GM23338 (cell line): ENCODE data around the gene ERCC5. TPM values are rescaled to one million over a fixed set of nuclear protein-coding genes. Genes with fewer than 3 reads are reported as not detected.

Experiments
- ATAC-seq: fragments of 200-7000 bp; cut with Tn5 transposase; 3 replicates; pipeline ENCODE4 v1.9.1; 2020
- DNase-seq: peaks from one replicate; pipeline ENCODE4 v3.0.0-alpha.2; 2015; ENCODE audit warnings: low spot score
- H2AFZ ChIP-seq: fragments of 200-600 bp; sonication (generic); 2 replicates; pipeline ENCODE4 v1.8.0; 2016; ENCODE audit warnings: antibody characterized with exemption, mild to moderate bottlenecking, moderate library complexity
- H3F3A ChIP-seq: fragments of 200-600 bp; sonication (generic); replicated peaks from 2 replicates; pipeline ENCODE4 v1.8.0; 2017; ENCODE audit warnings: antibody characterized with exemption, mixed run types, low read depth
- H3K27ac ChIP-seq: fragments of 200-600 bp; sonication (generic); 2 replicates; pipeline ENCODE4 v1.6.1; 2016; ENCODE audit warnings: low read depth
- H3K27me3 ChIP-seq: fragments of 200-600 bp; sonication (generic); 2 replicates; pipeline ENCODE4 v1.8.0; 2016; ENCODE audit warnings: mild to moderate bottlenecking, mixed run types, moderate library complexity; ENCODE audit not compliant: insufficient read depth
- H3K36me3 ChIP-seq: fragments of 200-600 bp; sonication (generic); 2 replicates; pipeline ENCODE4 v1.8.0; 2016; ENCODE audit warnings: mild to moderate bottlenecking; ENCODE audit not compliant: insufficient read depth
- H3K4me1 ChIP-seq: fragments of 200-600 bp; sonication (generic); 2 replicates; pipeline ENCODE4 v1.8.0; 2016; ENCODE audit warnings: mild to moderate bottlenecking, moderate library complexity; ENCODE audit not compliant: insufficient read depth
- H3K4me2 ChIP-seq: fragments of 200-600 bp; sonication (generic); 2 replicates; pipeline ENCODE4 v1.7.1; 2017; ENCODE audit warnings: mixed run types
- H3K4me3 ChIP-seq: fragments of 200-600 bp; sonication (generic); 2 replicates; pipeline ENCODE4 v1.6.1; 2016; ENCODE audit warnings: mixed run types
- H3K79me2 ChIP-seq: fragments of 200-600 bp; sonication (generic); replicated peaks from 2 replicates; pipeline ENCODE4 v1.8.0; 2017; ENCODE audit warnings: mild to moderate bottlenecking; ENCODE audit not compliant: insufficient read depth
- H3K9me2 ChIP-seq: fragments of 200-600 bp; sonication (generic); 2 replicates; pipeline ENCODE4 v1.8.0; 2017; ENCODE audit not compliant: insufficient read depth
- H4K20me1 ChIP-seq: fragments of 200-600 bp; sonication (generic); replicated peaks from 2 replicates; pipeline ENCODE4 v1.8.0; 2017; ENCODE audit warnings: mild to moderate bottlenecking; ENCODE audit not compliant: insufficient read depth
- H3K27ac Mint-ChIP-seq: 2 replicates; pipeline ENCODE4 v1.8.0; 2020; ENCODE audit warnings: inconsistent platforms, mild to moderate bottlenecking, moderate library complexity, mixed read lengths
- H3K27me3 Mint-ChIP-seq: 3 replicates; pipeline ENCODE4 v1.8.0; 2022; ENCODE audit warnings: low read depth, mild to moderate bottlenecking, moderate library complexity, mixed read lengths, inconsistent platforms; ENCODE audit not compliant: insufficient read depth, poor library complexity
- H3K36me3 Mint-ChIP-seq: 3 replicates; pipeline ENCODE4 v1.8.0; 2021; ENCODE audit warnings: low read depth, mild to moderate bottlenecking, inconsistent platforms, moderate library complexity, mixed read lengths
- H3K4me1 Mint-ChIP-seq: 3 replicates; pipeline ENCODE4 v1.8.0; 2020; ENCODE audit warnings: mild to moderate bottlenecking, inconsistent platforms, mixed read lengths
- H3K4me3 Mint-ChIP-seq: 3 replicates; pipeline ENCODE4 v1.8.0; 2021; ENCODE audit warnings: moderate library complexity, mild to moderate bottlenecking, inconsistent platforms, mixed read lengths
- H3K9me3 Mint-ChIP-seq: 3 replicates; pipeline ENCODE4 v1.8.0; 2020; ENCODE audit warnings: moderate library complexity, mild to moderate bottlenecking, inconsistent platforms, mixed read lengths
- CREB1 ChIP-seq: fragments of 250-450 bp; sonication (Bioruptor Pico); IDR thresholded peaks from 2 replicates; pipeline ENCODE4 v1.5.0; 2020; ENCODE audit warnings: low read depth, mild to moderate bottlenecking, moderate library complexity
- CTCF ChIP-seq, 2 experiments: fragments of 200-600 bp in 1 of 2; sonication (generic) in 1 of 2; conservative IDR thresholded peaks; 2 replicates each; pipeline versions ENCODE4 v1.5.1 to v1.6.1; 2016 to 2017; ENCODE audit warnings: antibody characterized with exemption in 2 of 2, low read depth in 2 of 2, mild to moderate bottlenecking in 2 of 2, moderate library complexity in 1 of 2
- EZH2 ChIP-seq: fragments of 200-600 bp; sonication (generic); IDR thresholded peaks from one replicate; pipeline ENCODE4 v1.8.0; 2017; ENCODE audit warnings: antibody characterized with exemption, mild to moderate bottlenecking, low read depth; ENCODE audit not compliant: unreplicated experiment
- EZH2phosphoT487 ChIP-seq: fragments of 200-600 bp; sonication (generic); IDR thresholded peaks from one replicate; pipeline ENCODE4 v1.8.1; 2018; ENCODE audit warnings: antibody characterized with exemption; ENCODE audit not compliant: unreplicated experiment
- JUNB ChIP-seq: IDR thresholded peaks from one replicate; pipeline ENCODE4 v1.6.1; 2016; ENCODE audit warnings: antibody characterized with exemption; ENCODE audit not compliant: unreplicated experiment
- NANOG ChIP-seq: IDR thresholded peaks from 2 replicates; pipeline ENCODE4 v1.6.1; 2016; ENCODE audit warnings: antibody characterized with exemption, borderline replicate concordance
- POLR2AphosphoS5 ChIP-seq: IDR thresholded peaks from 2 replicates; pipeline ENCODE4 v1.6.1; 2016; ENCODE audit warnings: antibody characterized with exemption, low read depth
- STAT1 ChIP-seq: IDR thresholded peaks from one replicate; pipeline ENCODE4 v1.6.1; 2016; ENCODE audit warnings: antibody characterized with exemption; ENCODE audit not compliant: unreplicated experiment
- ZNF114 ChIP-seq: fragments of 250-450 bp; sonication (Bioruptor Pico); IDR thresholded peaks from 2 replicates; pipeline ENCODE4 v1.5.0; 2020; ENCODE audit warnings: mild to moderate bottlenecking, moderate library complexity
- ZNF331 ChIP-seq: fragments of 250-450 bp; sonication (Bioruptor Pico); IDR thresholded peaks from 2 replicates; pipeline ENCODE4 v1.5.0; 2020; ENCODE audit warnings: low read depth, mild to moderate bottlenecking, moderate library complexity
- polyA plus RNA-seq: library from polyadenylated mRNA; unstranded; fragments of >200 nt; fragmentation: Nextera tagmentation; extraction: Ambion mirVana; gene quantifications from 2 replicates; pipeline ENCODE4 v1.2.1, GENCODE V29; 2016
- total RNA-seq: library from RNA; depleted of rRNA; stranded (reverse); fragments of >200 nt; shearing (Covaris generic); gene quantifications from 2 replicates; pipeline ENCODE4 v1.2.3, GENCODE V29; 2014
- TF ChIP-seq, protein P1 (sequence below): IDR thresholded peaks from one replicate; pipeline ENCODE4 v1.6.1; 2018; ENCODE audit warnings: antibody characterized with exemption; ENCODE audit not compliant: unreplicated experiment
- TF ChIP-seq, protein P2 (sequence below): fragments of 250-450 bp; sonication (Bioruptor Pico); IDR thresholded peaks from 2 replicates; pipeline ENCODE4 v1.5.0; 2020; ENCODE audit warnings: mild to moderate bottlenecking, moderate library complexity

ERCC5 gene
- total and polyA plus RNA-seq, 2 experiments from 2014 or later: 25.4 to 26.2 TPM

DNA sequence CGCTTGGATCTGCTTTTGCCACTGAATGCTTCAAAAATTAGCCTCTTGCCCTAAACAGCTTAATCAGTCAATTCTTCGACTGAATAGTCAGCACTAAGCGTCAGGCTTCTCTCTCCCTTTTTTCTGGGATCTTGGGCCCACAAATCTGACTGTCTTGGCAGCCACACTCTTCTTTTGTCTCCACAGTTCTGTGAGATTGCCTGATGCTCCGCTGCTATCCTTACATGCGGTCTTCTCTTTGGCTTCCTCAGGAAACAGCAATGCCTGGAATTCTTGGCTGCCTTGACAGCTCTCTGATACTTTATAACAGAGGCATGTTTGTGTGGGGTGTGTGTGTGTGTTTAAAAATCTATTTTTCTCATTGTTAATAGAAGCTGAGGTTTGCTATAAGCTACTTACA, 32.6 kb downstream of the ERCC5 start (continued):
- TF ChIP-seq NANOG (no peak), CTCF (conservative IDR thresholded peaks at IDR 0.05; ENCODE audit: low read depth in 2 of 2) (no peak), CREB1 (no peak), EZH2 (no peak), ZNF331 (no peak), EZH2phosphoT487 (no peak), STAT1 (no peak)
- TF ChIP-seq, protein P1, sequence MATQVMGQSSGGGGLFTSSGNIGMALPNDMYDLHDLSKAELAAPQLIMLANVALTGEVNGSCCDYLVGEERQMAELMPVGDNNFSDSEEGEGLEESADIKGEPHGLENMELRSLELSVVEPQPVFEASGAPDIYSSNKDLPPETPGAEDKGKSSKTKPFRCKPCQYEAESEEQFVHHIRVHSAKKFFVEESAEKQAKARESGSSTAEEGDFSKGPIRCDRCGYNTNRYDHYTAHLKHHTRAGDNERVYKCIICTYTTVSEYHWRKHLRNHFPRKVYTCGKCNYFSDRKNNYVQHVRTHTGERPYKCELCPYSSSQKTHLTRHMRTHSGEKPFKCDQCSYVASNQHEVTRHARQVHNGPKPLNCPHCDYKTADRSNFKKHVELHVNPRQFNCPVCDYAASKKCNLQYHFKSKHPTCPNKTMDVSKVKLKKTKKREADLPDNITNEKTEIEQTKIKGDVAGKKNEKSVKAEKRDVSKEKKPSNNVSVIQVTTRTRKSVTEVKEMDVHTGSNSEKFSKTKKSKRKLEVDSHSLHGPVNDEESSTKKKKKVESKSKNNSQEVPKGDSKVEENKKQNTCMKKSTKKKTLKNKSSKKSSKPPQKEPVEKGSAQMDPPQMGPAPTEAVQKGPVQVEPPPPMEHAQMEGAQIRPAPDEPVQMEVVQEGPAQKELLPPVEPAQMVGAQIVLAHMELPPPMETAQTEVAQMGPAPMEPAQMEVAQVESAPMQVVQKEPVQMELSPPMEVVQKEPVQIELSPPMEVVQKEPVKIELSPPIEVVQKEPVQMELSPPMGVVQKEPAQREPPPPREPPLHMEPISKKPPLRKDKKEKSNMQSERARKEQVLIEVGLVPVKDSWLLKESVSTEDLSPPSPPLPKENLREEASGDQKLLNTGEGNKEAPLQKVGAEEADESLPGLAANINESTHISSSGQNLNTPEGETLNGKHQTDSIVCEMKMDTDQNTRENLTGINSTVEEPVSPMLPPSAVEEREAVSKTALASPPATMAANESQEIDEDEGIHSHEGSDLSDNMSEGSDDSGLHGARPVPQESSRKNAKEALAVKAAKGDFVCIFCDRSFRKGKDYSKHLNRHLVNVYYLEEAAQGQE: no peak

DNA sequence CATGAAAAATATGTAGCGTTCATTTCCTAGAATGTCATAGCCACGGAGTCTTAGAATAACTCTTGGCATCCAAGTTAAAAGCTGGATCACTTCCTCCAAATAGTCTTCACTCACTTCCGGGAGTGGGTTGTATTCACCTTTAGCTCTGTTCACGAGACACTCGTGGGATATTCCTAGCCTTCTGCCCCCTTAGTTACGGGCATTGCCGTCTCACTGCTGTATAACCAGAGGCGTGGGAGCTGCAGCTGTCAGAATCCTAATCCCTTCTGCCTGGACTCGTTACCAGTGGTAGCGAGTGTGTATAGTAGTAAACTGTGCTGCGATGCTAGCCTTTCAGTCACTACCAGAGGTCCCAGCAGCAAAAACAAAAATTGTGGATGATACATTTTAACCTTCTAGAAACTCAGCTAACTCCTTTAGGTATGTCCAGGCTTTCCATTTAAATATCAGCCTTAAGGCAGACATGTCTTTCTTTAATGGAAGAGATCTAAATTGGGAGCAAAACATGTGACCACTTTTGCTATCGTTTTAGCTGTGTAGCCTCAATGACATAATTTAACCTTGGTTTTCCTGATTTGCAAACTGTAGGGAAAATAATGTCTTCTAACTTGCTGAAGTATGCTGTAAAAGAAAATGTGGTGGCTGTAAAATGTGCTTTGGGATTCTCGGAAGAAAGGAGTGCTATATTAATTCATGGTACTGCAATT, 34.1 kb downstream of the ERCC5 start:
- Histone ChIP-seq H3K27ac (no peak overlapping the region), H3K4me1 (peaks cover 22% of the 10 kb centered on the region), H3F3A (no peaks in the 10 kb centered on the region), H3K4me3 (no peak overlapping the region), H3K36me3 (no peaks in the 10 kb centered on the region), H4K20me1 (no peaks in the 10 kb centered on the region), H3K27me3 (no peaks in the 10 kb centered on the region), H3K4me2 (no peak overlapping the region), H2AFZ (no peak overlapping the region), H3K9me2 (no peaks in the 10 kb centered on the region), H3K79me2 (no peaks in the 10 kb centered on the region)
- Mint-ChIP-seq H3K4me1 (peaks cover 21% of the 10 kb centered on the region), H3K36me3 (peaks cover 5% of the 10 kb centered on the region; the same call in 1 of the 3 replicates), H3K9me3 (no peaks in the 10 kb centered on the region), H3K4me3 (no peak overlapping the region), H3K27ac (no peak overlapping the region), H3K27me3 (no peaks in the 10 kb centered on the region)
- ATAC-seq (no peak), DNase-seq (no peak)
- TF ChIP-seq EZH2: no peak
- TF ChIP-seq, protein P2, sequence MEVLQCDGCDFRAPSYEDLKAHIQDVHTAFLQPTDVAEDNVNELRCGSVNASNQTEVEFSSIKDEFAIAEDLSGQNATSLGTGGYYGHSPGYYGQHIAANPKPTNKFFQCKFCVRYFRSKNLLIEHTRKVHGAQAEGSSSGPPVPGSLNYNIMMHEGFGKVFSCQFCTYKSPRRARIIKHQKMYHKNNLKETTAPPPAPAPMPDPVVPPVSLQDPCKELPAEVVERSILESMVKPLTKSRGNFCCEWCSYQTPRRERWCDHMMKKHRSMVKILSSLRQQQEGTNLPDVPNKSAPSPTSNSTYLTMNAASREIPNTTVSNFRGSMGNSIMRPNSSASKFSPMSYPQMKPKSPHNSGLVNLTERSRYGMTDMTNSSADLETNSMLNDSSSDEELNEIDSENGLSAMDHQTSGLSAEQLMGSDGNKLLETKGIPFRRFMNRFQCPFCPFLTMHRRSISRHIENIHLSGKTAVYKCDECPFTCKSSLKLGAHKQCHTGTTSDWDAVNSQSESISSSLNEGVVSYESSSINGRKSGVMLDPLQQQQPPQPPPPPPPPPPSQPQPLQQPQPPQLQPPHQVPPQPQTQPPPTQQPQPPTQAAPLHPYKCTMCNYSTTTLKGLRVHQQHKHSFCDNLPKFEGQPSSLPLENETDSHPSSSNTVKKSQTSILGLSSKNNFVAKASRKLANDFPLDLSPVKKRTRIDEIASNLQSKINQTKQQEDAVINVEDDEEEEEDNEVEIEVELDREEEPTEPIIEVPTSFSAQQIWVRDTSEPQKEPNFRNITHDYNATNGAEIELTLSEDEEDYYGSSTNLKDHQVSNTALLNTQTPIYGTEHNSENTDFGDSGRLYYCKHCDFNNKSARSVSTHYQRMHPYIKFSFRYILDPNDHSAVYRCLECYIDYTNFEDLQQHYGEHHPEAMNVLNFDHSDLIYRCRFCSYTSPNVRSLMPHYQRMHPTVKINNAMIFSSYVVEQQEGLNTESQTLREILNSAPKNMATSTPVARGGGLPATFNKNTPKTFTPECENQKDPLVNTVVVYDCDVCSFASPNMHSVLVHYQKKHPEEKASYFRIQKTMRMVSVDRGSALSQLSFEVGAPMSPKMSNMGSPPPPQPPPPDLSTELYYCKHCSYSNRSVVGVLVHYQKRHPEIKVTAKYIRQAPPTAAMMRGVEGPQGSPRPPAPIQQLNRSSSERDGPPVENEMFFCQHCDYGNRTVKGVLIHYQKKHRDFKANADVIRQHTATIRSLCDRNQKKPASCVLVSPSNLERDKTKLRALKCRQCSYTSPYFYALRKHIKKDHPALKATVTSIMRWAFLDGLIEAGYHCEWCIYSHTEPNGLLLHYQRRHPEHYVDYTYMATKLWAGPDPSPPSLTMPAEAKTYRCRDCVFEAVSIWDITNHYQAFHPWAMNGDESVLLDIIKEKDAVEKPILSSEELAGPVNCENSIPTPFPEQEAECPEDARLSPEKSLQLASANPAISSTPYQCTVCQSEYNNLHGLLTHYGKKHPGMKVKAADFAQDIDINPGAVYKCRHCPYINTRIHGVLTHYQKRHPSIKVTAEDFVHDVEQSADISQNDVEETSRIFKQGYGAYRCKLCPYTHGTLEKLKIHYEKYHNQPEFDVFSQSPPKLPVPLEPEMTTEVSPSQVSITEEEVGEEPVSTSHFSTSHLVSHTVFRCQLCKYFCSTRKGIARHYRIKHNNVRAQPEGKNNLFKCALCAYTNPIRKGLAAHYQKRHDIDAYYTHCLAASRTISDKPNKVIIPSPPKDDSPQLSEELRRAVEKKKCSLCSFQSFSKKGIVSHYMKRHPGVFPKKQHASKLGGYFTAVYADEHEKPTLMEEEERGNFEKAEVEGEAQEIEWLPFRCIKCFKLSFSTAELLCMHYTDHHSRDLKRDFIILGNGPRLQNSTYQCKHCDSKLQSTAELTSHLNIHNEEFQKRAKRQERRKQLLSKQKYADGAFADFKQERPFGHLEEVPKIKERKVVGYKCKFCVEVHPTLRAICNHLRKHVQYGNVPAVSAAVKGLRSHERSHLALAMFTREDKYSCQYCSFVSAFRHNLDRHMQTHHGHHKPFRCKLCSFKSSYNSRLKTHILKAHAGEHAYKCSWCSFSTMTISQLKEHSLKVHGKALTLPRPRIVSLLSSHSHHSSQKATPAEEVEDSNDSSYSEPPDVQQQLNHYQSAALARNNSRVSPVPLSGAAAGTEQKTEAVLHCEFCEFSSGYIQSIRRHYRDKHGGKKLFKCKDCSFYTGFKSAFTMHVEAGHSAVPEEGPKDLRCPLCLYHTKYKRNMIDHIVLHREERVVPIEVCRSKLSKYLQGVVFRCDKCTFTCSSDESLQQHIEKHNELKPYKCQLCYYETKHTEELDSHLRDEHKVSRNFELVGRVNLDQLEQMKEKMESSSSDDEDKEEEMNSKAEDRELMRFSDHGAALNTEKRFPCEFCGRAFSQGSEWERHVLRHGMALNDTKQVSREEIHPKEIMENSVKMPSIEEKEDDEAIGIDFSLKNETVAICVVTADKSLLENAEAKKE (CRISPR knock-in tag): no peak
- TF ChIP-seq NANOG: no peak
- no peak for TF ChIP-seq EZH2phosphoT487
- no peak for TF ChIP-seq POLR2AphosphoS5
- no peak for TF ChIP-seq ZNF331
- no peak for TF ChIP-seq ZNF114
- TF ChIP-seq STAT1: no peak
- no peak for TF ChIP-seq JUNB
